Effector CD8-positive, alpha-beta T cell (primary cell): Measurements from ENCODE around the gene GDPGP1.
"Not testable (repeated sequence)": the region's sequence is repeated elsewhere in the genome, so short reads cannot be mapped to it uniquely, and the experiment has no call there.

Experiments used
- DNase-seq: peaks from one replicate; lab custom pipeline; 2025; lab: John Stamatoyannopoulos, UW

Gene GDPGP1

GRCh38 chr15:90225504-90226234 lies 8.3 kb upstream of the GDPGP1 start:
- no peak for DNase-seq

DNA sequence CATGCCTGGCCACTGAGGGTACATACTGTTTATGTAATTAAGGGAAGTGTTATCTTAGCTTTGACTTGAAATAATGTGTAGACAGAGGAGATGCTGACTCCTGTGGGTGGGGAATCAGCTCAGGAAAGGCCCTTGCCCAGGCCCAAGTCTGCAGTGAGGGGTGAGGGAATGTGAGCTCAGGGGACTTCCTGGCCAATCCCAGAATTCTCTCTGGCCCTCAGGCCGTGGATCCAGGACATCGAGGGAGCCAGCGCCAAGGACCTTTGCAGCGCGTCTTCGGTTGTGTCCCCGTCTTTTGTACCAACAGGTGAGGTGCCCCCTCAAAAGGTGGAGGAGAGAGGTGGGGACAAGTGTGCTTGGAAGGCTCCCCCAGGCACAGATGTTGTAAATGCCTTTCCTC lies 6.7 kb upstream of the GDPGP1 start:
- no peak for DNase-seq

DNA sequence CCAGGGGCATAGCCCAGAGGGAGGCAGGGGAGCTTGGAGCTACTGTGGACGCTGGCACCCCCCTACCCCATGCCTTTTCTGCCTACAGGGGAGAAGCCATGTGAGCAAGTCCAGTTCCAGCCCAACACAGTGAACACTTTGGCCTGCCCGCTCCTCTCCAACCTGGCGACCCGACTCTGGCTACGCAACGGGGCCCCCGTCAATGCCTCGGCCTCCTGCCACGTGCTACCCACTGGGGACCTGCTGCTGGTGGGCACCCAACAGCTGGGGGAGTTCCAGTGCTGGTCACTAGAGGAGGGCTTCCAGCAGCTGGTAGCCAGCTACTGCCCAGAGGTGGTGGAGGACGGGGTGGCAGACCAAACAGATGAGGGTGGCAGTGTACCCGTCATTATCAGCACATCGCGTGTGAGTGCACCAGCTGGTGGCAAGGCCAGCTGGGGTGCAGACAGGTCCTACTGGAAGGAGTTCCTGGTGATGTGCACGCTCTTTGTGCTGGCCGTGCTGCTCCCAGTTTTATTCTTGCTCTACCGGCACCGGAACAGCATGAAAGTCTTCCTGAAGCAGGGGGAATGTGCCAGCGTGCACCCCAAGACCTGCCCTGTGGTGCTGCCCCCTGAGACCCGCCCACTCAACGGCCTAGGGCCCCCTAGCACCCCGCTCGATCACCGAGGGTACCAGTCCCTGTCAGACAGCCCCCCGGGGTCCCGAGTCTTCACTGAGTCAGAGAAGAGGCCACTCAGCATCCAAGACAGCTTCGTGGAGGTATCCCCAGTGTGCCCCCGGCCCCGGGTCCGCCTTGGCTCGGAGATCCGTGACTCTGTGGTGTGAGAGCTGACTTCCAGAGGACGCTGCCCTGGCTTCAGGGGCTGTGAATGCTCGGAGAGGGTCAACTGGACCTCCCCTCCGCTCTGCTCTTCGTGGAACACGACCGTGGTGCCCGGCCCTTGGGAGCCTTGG lies 5.9 kb upstream of the GDPGP1 start:
- no peak for DNase-seq

DNA sequence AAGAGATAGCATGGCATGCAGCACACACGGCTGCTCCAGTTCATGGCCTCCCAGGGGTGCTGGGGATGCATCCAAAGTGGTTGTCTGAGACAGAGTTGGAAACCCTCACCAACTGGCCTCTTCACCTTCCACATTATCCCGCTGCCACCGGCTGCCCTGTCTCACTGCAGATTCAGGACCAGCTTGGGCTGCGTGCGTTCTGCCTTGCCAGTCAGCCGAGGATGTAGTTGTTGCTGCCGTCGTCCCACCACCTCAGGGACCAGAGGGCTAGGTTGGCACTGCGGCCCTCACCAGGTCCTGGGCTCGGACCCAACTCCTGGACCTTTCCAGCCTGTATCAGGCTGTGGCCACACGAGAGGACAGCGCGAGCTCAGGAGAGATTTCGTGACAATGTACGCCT lies 5.0 kb upstream of the GDPGP1 start:
- no peak for DNase-seq

DNA sequence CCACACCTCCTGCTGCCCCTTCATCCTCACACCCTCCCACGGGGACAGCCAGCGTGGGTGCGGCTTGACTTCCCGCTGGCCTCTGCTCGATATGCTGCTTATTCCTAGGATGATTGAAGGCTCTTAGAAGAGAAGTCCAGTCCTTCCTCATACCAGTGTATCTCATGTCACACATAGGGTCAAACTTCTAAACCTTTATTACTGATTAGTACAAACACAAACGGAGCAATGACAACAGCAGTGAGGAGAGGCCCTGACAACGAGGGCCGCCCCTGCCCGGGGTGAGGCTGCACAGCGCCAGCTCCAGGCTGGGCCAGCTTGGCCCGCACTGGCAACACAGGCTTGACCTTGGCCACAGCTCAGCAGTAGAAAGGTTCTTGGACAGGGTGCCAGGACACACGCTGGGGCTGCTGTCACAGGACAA lies 3.9 kb upstream of the GDPGP1 start:
- no peak for DNase-seq

DNA sequence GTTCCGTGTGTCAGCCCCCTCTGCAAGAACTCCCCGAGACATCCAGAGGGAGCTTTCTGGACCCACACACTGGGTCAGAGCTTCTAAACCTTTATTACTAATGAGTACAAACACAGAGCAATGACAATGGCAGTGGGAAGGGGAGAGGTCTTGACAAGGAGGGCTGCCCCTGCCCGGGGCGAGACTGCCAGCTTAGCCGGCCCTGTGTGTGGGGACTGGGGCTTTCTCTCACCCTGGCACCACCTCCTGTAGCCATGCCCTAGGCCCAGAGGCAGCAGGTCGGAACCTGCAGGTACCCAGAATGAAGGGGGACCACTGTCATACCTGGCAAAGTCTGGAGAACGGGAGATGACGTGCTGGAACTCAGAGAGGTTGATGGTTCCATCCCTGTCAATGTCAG lies 3.4 kb upstream of the GDPGP1 start:
- DNase-seq, result no peak

- DNase-seq, result peak; percentile 67
Measured at GRCh38 chr15:90231028-90232017, 2.7 kb upstream of the GDPGP1 start.

- no peak for DNase-seq
Measured at GRCh38 chr15:90232196-90232595, 1.8 kb upstream of the GDPGP1 start.

DNA sequence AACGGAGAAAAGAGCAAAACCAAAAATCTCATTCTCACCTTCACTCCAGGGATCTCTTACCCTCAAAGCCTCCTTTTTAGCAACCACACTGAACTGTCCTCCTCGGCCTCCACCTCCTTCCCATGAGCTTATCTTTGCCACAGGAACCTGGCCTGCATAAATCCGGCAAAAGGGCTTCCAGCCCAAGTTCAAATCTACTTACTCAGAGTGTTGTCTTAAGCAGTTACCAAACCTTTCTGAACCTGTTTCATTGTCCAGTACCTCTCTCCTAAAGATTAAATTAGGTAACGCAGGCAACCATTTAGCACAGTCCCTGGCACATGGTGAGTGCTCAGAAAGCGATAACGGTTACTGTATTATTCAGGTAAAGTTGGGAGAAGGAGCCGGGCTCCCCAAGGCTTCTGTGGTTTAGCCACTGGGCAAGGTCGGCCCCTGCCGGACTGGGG lies 1.0 kb upstream of the GDPGP1 start:
- DNase-seq, result no peak

DNA sequence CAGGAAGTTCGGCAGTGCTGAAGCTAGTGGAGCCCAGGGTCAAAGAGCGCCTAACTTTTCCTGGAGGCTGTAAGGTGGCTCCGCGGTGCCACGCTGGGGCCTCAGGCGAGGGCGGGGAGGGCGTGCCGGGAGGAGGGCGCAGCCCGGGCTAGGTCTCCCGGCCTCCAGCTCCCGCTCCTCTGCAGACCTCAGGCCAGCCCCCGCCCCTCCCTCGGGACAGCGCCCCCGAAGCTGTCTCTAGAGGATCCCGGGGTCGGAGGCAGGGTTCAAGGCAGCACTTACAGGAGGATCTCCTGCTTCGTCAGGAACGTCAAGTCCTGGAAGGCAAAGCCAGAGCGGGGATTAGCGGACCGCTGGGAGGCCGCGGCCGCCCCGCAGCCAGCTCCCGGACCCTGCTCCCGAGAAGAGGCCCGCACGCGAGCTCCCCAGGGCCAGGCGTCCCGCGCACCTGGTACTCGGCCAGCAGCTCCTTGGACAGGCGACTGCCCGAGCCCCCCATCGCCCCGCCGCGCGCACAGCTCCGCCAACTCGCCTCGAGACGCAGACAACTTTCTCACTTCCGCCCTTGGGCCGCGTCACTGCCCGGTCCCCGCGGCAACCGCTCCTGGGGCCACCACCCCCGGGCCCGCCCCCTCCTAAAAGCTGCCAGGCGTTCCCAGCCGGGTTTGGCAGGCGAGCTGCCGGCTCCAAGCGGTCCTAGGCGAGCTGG lies 468 bp upstream of the GDPGP1 start, which contains the start of gene CIB1:
TSS of gene CIB1 (minus strand) at position 555 of the 709 bp plus-strand sequence. CDS start at position 499, 56 bp downstream.
- DNase-seq, result peak; percentile 42

- DNase-seq, result no peak
Measured at GRCh38 chr15:90239371-90239770, 5.4 kb downstream of the GDPGP1 start.

DNA sequence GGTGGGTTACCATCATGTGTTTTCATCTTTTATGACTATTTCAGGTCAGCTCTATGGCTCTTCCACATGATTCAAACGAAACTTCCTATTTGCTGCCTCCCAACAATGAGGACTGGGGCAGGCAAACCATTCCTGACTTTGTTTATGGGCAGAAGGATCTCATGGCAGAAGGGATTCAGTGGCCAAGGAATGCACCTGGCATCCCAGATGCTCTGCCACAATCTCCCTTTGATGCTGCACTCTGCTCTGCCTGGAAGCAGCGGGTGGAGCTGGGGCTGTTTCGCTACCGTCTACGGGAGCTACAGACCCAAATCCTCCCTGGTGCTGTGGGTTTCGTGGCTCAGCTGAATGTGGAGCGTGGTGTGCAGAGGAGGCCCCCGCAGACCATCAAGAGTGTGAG lies 6.8 kb downstream of the GDPGP1 start:
- no peak for DNase-seq

GRCh38 chr15:90241343-90242192 lies 7.6 kb downstream of the GDPGP1 start:
- DNase-seq, result no peak

DNA sequence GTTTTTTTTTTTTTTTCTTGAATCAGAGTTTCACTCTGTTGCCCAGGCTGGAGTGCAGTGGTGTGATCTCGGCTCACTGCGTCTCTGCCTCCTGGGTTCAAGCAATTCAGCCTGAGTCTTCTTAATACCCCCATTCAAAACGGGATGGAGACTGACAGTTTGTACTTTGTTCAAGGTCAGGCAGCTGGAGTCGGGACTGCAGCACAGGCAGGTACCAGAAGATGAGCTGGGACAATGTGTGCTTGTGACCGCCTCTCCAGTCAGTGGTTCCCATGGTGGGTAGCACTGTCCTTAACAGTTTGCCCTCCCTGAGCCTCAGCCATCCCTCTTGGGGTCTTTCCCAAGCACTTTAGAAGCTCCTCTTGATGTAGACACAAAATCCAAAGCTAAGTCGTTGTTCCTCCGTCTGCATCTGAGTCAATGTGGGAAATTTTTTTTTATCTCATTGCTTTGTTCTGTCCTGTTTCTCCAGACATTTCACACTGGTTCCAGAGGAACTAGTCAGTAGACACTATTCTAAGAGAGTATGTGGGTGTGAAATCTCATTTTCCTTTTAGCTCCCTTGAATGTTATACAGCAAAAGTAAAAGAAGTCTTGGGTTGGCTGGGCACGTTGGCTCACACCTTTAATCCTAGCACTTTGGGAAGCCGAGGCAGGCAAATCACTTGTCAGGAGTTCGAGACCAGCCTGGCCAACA lies 10.1 kb downstream of the GDPGP1 start:
- no peak for DNase-seq

DNA sequence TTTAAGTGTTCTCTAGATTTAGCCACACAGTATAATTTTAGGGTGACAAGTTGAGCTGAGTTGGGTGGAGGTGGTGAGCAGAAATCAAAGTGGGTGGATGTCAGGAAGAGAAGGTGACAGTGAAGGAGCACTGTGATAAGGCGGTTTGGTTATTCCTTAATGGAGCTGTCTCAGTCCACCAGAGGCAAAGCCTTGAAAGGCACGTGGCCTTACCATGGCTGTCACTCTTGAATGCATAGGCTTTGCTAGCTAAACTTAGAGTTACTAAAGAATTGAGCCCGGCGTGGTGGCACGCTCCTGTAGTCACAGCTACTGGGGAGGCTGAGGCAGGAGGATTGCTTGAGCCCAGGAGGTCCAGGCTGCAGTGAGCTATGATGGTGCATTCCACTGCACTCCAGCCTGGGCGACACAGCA lies 14.8 kb downstream of the GDPGP1 start:
- DNase-seq, result no peak

DNA sequence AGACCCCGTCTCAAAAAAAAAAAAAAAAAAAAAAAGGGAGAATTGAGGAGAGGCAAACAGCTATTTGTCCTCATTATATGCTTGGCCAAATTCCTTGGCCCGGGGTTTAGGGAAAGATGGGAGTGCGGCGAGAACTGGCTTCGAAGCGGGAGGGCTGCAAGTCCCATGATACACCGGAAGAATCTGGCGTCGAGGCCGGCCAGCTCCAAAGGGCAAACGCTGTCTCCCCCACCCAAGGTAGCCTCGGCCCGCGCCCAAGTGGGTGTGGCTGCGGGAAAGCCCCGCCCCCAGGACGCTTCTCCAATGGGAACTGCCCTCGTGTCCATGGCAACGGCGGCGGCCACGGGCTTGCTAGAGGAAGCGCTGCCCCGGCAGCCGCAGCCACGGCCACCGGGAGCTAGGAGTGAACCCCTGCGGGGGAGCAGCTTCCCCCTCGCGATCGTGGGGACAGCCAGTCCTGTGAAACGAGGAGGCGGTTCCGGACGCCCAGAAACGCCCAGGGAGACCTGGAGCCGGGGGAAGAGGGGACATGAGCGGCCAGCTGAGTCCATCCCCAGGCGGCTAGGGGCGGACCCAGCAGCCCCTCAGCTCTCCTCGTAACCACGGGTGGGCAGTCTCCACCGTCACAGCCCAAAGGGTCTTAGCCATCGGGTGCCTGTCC lies 15.3 kb downstream of the GDPGP1 start, which contains the start of gene TTLL13:
TSS of gene TTLL13 (plus strand) at position 354 of the 661 bp plus-strand sequence. CDS start 1,075 bp downstream, outside the sequence.
- no peak for DNase-seq

GRCh38 chr15:90257776-90258175 lies 23.8 kb downstream of the GDPGP1 start:
- DNase-seq, result no peak

- DNase-seq, result no peak
Measured at GRCh38 chr15:90259524-90259923, 25.5 kb downstream of the GDPGP1 start.

DNA sequence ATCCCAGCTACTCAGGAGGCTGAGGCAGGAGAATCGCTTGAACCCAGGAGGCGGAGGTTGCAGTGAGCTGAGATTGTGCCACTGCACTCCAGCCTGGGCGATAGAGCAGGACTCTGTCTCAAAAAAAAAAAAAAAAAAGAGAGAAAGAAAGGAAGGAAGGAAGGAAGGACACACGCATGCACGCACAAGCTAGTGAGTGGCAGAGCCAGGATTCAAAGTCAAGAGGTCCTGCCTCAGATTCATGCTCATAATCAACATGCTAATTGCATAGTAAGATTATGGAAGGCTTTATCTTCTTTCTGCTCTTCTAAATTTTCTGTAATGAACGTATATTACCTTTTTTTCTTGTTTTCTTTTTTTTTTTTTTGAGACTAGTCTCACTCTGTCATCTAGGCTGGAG lies 26.7 kb downstream of the GDPGP1 start:
- DNase-seq, result not testable (repeated sequence)
